Measurements from ENCODE around the gene GOLT1B.

Gene GOLT1B

DNA sequence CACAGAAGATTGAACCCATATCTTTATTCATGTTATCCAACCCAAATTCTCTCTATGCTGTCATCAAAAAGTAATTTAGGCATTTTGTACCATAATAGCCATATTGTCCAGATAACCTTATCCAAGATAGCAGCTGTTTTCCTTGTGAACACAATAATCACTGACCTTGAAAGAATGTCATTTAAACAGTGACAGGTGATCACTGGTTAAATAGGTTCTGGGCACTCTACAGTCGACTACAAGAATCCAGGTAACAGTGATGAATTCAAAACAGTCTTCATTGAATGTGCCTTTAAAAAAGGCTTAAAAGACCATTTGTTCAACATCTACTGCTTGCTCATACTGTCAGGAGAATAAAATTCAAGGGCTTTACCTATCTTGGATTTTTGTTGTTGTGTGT is 20.0 kb downstream of the GOLT1B start:
- in situ Hi-C loops (cut with HindIII; ENCODE audit: low sequenced_read_pairs), result no loop called here

DNA sequence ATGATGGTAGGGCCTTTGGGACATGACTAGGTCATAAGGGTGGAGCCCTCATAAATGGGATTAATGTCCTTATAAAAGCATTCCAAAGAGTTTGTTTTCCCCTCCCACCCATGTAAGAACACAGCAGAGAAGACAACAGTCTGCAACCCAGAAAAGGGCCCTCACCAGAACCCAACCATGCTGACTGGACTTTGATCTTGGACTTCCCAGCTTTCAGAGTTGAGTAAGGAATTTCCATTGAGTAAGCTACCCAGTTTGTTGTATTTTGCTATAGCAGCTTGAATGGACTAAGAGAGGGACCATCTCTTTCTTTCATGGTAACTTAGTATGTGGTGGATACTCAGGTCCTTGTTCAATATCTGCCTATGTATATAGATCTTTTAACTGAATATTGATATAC is 21.6 kb downstream of the GOLT1B start:
- in situ Hi-C loops (cut with HindIII; ENCODE audit: low sequenced_read_pairs), result no loop called here

DNA sequence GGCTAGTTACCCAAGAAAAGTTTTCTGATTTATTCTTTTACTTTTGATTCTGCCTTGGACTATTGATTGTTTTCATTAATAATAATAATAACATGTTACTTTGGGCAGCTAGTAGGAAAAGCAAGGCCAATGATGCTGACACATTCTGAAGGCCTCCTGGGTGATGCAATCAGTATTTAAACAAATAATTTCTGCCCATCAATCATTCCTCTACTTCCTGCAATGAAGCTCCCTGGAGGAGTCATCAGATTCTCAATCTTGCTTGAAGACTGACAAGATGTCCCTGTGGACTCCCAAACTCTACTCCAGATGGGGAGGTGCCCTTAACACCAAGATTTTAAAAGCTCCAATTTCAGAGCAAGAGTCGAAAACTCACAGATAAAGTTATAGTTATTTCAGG is 24.5 kb downstream of the GOLT1B start, which contains the start of gene SPX:
Gene SPX (plus strand): TSS at position 244 of the 400 bp plus-strand sequence. CDS start 177 bp downstream, outside the sequence.
- in situ Hi-C loops (cut with HindIII; ENCODE audit: low sequenced_read_pairs), result no loop called here

DNA sequence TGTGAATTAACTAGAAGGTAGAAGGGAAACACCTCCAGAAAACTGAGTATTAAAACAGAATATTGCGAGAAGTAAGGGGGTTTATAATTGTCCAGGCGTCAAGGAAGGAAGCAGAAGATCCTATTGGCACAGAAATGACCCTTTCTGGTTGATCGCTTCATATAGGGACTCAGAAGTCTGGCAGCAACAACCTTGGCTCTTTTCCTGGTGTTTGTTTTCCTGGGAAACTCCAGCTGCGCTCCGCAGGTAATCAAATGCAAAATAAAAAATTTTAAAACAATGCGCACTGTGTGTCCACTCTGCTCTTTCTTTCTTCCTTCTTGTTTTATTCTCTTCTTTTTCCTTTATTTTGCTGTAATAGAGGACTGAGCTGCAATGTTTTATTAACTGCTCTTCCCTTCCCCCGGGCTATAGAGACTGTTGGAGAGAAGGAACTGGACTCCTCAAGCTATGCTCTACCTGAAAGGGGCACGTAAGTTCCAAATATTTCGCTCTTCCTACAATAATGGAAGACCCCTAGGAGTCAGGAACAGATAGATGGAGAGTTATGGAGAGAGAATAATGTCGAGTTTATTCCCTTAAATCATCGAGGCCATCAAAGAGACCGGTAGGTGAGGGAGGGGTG is 25.2 kb downstream of the GOLT1B start:
- in situ Hi-C loops (cut with HindIII; ENCODE audit: low sequenced_read_pairs), result no loop called here

DNA sequence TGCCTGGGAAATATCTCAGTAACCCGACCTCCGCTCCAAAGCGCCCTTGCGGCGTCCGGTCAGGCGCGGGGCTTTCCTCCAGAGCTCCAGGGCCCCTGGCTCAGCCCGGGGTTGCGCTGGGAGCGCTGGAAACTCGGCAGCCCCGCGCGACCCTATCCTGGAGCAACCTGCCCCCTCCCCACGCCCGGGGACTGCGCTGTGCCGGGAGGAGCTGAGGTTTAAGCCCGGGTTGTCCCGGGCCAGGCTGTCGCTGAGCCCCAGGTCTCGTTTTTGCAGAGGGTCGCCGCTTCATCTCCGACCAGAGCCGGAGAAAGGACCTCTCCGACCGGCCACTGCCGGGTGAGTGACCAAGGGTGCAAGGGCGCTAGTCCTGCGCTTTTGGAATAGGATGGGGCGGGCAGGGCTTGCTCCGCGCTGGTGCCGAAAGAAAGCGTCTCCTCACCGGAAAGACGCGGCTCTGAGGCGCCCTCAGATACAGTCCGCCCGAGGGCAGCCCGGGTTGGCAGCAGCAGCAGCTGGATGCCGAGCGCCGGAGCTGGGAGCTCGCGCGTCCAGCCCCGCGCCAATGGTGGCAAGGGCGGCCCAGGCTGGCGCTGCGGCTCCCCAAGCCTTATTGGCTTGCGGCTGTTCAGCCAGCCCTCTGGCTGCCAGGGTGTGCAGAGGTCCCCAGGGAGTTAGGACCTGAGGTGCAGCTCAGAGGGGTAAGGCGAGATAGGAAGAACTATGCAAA is 26.0 kb downstream of the GOLT1B start:
- in situ Hi-C loops (cut with HindIII; ENCODE audit: low sequenced_read_pairs), result no loop called here

DNA sequence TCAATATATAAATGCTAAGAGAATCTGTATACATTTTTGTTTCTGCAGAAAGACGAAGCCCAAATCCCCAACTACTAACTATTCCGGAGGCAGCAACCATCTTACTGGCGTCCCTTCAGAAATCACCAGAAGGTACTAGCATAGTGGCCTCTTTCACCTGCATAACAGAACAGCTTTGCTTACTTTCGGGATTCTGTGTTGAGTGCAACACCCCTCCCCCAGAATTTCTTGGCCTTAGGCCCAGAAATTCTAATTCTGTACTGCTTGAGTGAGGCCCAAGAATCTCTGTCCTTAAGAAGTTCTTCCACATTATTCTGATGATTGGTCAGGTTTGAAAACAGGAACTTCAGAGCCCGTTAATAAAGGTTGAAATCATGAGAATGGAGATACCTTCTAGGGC is 27.4 kb downstream of the GOLT1B start:
- in situ Hi-C loops (cut with HindIII; ENCODE audit: low sequenced_read_pairs), result no loop called here

DNA sequence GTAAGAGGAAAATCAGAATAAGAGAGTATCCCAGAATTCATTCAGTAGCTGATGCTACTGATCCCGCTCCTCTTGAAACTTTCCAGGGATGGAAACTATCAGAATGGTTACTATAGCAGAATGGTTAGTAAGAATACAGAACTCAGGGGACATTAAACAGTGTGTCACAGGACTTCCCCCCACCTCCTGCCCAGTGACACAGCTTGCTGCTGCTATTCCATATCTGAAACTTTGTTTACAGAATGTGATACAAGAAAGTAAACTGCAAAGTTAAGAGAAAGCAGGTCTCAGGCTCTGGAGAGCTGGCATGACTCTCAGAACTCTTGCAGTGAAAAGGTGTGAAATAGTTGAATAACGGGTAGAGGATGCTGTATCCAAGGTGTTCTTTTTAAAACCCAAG is 27.9 kb downstream of the GOLT1B start:
- in situ Hi-C loops (cut with HindIII; ENCODE audit: low sequenced_read_pairs), result no loop called here

DNA sequence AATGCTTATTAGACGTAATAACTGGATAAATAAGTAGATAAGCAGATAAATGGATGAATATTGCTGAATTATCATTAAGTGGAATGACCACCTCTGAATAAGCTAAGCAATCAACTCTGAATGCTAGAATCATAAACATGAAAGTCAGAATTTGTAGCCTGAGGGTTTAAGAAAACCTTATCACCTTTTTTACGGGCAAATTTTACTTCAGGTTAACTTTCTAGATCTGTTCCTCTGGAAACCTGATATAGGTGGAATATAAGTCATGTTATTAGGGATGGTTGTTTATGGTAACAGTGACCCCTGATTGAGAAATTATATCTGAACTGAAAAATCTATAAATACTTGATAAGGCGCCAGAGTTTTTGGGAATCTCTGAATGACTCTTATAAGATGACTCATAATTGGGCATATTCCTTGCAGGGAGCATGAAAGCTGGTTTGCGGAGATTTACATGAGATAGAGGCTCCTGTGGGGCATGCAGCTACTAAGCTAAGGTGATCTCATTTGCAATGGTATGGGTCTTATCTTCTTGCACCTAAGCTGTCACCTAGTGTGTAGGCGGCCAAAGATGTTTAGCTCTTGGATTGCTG is 36.6 kb downstream of the GOLT1B start:
- in situ Hi-C loops (cut with HindIII; ENCODE audit: low sequenced_read_pairs), result no loop called here

DNA sequence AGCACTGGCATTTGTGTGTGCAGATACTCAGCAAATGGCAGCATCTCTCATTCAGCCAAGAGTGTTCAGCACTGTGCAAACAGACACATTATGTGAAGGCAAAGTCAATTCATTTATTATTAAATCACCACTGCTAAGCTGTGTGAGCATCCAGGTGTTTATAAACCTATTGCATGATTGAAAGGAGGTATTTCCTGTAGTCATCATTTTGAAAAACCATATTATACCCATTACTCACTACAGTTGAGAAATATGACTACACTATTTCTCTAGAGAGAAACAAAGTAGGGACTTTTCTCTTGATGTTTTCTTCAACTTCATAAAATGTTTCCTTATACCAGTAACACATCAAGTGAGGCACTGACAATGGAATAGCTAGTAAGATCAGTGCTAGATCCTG is 38.2 kb downstream of the GOLT1B start:
- in situ Hi-C loops (cut with HindIII; ENCODE audit: low sequenced_read_pairs), result no loop called here

DNA sequence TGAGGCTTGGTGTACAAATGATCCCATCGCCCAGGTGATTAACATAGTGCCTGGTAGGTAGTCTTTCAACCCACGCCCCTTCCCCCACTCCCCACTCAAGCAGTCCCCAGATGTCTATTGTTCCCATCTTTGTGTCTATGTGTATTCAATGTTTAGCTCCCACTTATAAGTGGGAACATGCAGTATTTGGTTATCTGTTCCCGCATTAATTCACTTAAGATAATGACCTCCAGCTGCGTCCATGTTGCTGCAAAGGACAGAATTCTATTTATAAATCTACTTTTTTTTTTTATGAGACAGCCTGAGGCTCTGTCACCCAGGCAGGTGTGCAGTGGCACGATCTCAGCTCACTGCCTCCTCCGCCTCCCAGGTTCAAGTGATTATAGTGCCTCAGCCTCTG is 40.2 kb downstream of the GOLT1B start:
- in situ Hi-C loops (cut with HindIII; ENCODE audit: low sequenced_read_pairs), result no loop called here

DNA sequence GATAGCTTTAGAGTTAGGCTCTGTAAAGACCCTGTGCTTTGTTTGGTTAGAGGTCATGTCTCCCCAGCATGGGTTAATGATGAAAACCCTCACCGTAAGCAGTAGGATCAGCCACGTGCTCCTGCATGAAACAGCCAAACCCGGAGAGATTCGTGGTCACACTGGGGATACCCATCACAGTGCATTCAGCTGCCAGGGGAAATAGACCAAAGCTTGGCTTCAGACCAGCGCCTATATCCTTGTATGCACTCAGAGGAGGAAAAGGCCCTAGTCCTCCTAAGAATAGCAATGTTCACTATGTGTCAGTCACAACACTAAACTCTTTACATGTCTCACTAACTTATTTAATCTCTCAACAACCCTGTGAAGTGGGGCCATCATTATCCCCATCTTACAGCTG is 40.8 kb downstream of the GOLT1B start:
- in situ Hi-C loops (cut with HindIII; ENCODE audit: low sequenced_read_pairs), result no loop called here

DNA sequence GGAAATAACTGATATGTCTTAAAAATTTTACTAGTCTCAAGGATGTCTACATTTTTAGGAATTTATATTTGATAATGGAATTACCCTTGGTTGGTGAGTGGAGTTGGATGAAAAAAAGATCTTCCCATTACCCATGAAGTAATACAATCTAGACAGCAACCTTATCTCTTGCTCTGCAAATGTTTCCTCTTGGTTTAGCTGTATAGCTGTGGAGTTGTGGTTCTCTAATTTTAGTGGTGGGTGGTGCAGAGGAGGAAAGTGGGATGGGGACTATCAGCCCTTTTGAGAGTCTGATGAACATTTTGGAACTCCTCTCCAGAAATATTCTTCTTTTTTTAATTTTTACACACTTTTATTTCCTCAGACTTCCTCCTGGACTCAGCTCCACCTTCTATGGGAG is 41.6 kb downstream of the GOLT1B start:
- in situ Hi-C loops (cut with HindIII; ENCODE audit: low sequenced_read_pairs), result no loop called here

DNA sequence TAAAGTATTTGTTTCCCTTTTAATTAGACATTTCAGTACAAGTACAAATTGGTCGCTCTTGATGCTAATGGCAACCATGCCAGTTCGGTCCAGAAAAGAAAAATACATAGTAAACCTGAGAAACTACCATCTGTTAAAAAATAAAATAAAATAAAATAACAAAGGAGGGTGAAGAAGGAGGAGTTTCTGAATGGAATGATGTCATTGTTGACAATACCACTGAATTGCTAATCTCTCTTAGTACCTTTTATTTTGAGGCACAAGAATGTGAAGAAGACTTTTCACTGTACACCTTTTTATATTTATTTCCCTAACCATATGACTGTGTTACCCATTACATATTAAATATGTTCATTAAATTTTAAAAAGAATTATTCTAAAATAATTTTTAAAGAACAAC is 44.0 kb downstream of the GOLT1B start:
- in situ Hi-C loops (cut with HindIII; ENCODE audit: low sequenced_read_pairs), result no loop called here

DNA sequence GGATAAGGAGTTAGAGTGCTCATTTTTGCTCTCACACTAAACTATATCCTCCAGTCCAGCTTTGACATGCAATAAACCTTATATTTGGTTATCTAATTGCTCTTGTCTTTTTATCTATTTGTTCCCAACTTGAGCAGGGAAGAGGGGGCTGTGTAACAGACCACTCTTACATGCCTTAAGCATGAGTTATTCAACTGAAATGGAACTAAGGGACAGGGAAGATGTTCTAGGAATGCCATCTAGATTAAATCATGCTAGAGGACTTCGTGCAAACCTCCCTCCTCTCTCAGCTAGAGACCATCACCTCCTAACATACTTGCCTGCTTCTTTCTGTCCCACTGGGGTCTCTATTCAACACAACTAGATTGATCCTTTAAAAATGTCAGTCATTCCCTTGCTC is 45.1 kb downstream of the GOLT1B start:
- in situ Hi-C loops (cut with HindIII; ENCODE audit: low sequenced_read_pairs), result no loop called here

DNA sequence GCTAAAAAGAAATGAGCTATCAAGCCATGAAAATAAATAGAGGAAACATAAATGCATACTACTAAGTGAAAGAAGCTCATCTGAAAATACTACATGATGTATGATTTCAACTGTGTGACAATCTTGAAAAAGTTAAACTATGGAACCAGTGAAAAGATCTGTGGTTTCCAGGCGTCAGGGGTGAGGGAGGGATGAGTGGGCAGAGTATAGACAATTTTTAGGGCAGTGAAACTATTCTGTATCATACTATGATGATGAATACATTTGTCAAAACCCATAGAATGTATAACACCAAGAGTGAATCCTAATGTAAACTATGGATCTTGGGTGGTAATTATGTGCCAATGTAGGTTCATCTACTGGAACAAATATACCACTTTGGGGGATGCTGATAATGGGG is 45.8 kb downstream of the GOLT1B start:
- in situ Hi-C loops (cut with HindIII; ENCODE audit: low sequenced_read_pairs), result no loop called here

DNA sequence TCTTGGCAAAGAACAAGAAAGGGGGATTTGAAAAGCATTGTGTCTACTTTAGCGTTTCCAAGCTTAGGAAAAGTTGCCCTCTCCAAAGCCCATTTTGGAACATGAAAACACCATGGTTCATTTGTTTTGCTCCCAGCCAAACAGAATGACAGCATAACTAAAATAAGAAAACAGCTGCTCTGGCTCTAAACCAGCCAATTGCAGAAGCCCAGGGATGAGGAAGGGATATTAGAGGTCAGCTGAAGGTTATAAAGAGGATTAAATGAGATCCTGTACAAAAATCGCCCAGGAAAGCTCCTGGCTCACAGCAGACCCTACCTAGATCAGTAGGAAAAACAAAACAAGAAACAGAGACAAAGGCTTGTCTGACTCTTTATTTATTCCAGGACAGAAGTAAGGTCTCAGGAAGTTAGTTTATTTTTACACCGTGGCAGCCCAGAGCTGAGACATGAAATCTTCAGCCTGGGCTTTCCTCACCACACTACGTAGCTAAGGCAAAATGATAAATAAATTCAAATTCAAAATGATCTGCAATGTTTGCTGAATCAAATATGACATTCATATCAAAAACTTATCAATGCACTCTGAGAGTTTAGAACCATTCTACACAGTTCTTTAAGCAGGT is 50.4 kb downstream of the GOLT1B start:
- in situ Hi-C loops (cut with HindIII; ENCODE audit: low sequenced_read_pairs), result no loop called here

DNA sequence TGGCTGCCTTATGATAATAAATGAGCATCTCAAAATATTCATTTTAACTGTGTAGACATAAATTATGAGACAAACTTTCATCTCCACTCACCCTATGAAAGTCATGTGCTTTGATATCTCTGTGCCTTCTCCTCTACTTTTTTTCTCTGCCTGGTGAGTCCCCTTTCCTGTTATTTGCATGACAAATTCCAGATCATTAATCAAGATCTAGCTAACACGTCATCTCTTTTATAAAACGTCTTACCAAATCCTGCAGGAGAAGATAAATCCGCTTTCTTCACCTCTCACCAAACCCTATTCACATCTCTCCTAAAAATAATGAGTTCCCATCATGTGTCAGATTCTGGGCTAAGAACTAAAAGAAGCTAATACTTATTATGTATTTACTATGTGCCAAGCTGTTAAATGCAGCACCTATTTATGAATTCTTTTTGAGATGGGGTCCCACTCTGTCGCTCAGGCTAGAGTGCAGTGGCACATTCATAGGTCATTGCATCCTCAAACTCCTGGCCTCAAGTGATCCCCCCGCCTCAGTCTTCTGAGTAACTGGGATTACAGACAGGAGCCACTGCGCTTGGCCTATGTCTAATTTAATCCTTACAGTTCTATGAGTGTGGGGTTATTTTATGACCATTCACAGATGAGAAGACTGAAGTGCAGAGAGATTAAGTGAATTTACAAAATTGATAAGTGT is 51.2 kb downstream of the GOLT1B start:
- in situ Hi-C loops (cut with HindIII; ENCODE audit: low sequenced_read_pairs), result no loop called here

DNA sequence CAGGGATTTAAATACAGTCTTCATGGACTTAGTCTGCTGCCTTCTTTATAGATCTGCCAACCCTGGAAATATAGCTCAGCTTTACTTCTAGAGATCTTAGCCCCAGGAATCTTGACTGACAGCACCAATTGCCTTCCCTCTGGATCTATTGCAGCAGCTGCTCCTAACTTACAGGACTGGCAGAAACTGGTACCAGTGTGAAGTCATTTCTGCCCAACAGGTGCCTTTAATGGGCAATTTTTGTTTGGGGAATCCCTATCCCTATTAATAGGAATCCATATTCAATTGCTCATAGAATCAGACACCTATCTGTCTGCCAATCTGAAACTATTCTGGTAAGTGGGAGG is 51.7 kb downstream of the GOLT1B start:
- in situ Hi-C loops (cut with HindIII; ENCODE audit: low sequenced_read_pairs), result no loop called here

DNA sequence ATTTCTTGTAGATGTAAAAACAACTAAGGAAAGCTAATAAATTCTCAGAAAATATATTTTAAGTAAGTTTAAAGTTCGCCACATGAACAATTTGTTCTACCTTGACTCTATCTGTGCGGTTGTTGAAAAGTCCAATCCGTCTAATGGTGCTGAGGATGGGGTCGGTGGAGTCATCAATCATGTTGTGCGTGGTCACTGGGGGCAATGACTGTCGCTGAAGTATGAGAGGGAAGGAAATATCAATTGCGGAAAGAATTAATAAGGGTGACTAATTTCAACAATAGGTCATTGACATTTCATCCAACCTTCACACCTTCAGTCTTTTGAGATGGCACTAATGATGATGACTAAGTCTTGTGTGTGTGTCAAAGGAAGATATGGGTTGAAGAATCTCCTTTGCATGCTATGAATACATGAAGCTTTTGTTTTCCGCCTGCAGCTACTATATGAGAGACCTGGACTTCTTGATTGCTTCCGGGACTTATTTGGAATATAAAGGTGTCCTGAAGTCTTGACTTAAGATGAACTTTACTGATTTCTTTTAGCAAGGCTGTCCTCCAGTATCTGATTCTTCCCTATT is 56.6 kb downstream of the GOLT1B start:
- in situ Hi-C loops (cut with HindIII; ENCODE audit: low sequenced_read_pairs), result no loop called here

DNA sequence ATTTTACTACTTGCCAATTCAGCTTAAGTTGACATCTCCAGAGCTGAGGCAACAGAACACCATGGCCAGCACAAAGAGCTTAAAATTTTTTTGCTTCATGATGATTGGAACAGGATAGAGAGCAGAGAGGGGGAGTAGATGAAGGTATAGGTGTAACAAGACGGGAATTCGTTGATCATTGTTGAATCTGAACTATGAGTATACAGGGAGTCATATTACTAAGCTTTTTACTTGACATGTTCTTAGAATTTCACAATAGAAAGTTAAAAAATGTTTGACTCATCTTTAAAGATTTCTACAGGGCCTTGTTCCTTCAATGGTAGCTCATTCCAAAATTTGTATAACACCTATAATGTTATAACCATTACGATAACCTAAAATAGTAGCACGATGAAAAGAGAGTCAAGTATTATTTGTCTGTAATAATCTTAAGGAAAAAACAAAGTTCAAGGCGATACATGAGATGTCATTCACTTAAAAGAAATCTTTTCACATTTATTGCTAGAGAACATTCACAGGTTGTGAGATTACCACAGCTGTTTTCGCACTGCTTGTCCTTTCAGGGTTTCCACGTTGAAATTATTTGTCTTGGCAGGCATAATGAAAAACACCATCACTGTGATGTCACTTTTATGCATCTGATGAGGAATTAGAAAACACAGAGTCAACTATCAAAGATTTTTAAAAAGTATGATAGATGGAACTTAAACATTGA is 58.4 kb downstream of the GOLT1B start:
- in situ Hi-C loops (cut with HindIII; ENCODE audit: low sequenced_read_pairs), result no loop called here

Measured in DLD1 (cell line).